ENCODE results near the gene ANKS6. TPM values are rescaled to one million over a fixed set of nuclear protein-coding genes. Genes with fewer than 3 reads are reported as not detected.

Gene ANKS6
- total RNA-seq, 1 donor from 2014 or later, result 16.0 TPM

GRCh38 chr9:98698856-98699255 lies 97.5 kb downstream of the ANKS6 start:
- DNase-seq (ENCODE audit: low spot score), result no peak
- H3F3A ChIP-seq (ENCODE audit: low read depth), result no peaks in the 10 kb centered on the region
- H3K9me3 ChIP-seq (ENCODE audit: low read depth), result no peaks in the 10 kb centered on the region
- no peaks in the 10 kb centered on the region for H3K36me3 ChIP-seq
- Mint-ChIP-seq H3K27ac (no peak overlapping the region), H3K4me1 (peaks cover 5% of the 10 kb centered on the region), H3K36me3 (no peaks in the 10 kb centered on the region), H3K27me3 (ENCODE audit: insufficient read depth, low read depth) (peaks cover 17% of the 10 kb centered on the region), H3K9me3 (no peaks in the 10 kb centered on the region), H3K4me3 (no peak overlapping the region)
- H3K4me1 ChIP-seq, result no peaks in the 10 kb centered on the region
- no peak overlapping the region for H3K9ac ChIP-seq
- no peak overlapping the region for H3K4me3 ChIP-seq
- no peaks in the 10 kb centered on the region for H4K20me1 ChIP-seq (ENCODE audit: low read depth)
- H3K27ac ChIP-seq, result no peak overlapping the region
- H3K27me3 ChIP-seq, result peaks cover 1% of the 10 kb centered on the region
- no peak overlapping the region for H3K4me2 ChIP-seq
- no peak overlapping the region for H2AFZ ChIP-seq (replicated peaks)
- TF ChIP-seq CTCF (IDR thresholded peaks at IDR 0.05), result no peak
- TF ChIP-seq EZH2 (IDR thresholded peaks at IDR 0.05), result no peak
- no peak for TF ChIP-seq EZH2phosphoT487 (IDR thresholded peaks at IDR 0.05)
- H3K79me2 ChIP-seq (ENCODE audit: low read depth), result no peaks in the 10 kb centered on the region

- peaks cover 19% of the 10 kb centered on the region for H3K27me3 Mint-ChIP-seq (ENCODE audit: insufficient read depth, low read depth)
- H3K4me3 Mint-ChIP-seq, result no peak overlapping the region
- H3F3A ChIP-seq (ENCODE audit: low read depth), result no peaks in the 10 kb centered on the region
- no peaks in the 10 kb centered on the region for H3K27me3 ChIP-seq
- H3K36me3 ChIP-seq, result no peaks in the 10 kb centered on the region
- H3K4me1 ChIP-seq, result no peaks in the 10 kb centered on the region
- TF ChIP-seq CTCF (IDR thresholded peaks at IDR 0.05) (no peak), EZH2 (IDR thresholded peaks at IDR 0.05) (no peak), EZH2phosphoT487 (IDR thresholded peaks at IDR 0.05) (no peak)
- H3K4me1 Mint-ChIP-seq, result peaks cover 7% of the 10 kb centered on the region
- no peaks in the 10 kb centered on the region for H3K79me2 ChIP-seq (ENCODE audit: low read depth)
- no peak overlapping the region for H3K27ac Mint-ChIP-seq
- H3K9me3 Mint-ChIP-seq, result no peaks in the 10 kb centered on the region
- no peaks in the 10 kb centered on the region for H4K20me1 ChIP-seq (ENCODE audit: low read depth)
- no peaks in the 10 kb centered on the region for H3K9me3 ChIP-seq (ENCODE audit: low read depth)
- no peak overlapping the region for H3K9ac ChIP-seq
- H3K36me3 Mint-ChIP-seq, result no peaks in the 10 kb centered on the region
- H3K4me3 ChIP-seq, result no peak overlapping the region
- no peak for DNase-seq (ENCODE audit: low spot score)
- H3K4me2 ChIP-seq, result no peak overlapping the region
- no peak overlapping the region for H3K27ac ChIP-seq
- no peak overlapping the region for H2AFZ ChIP-seq (replicated peaks)
Measured at GRCh38 chr9:98694943-98695342, 101.4 kb downstream of the ANKS6 start.

- H3F3A ChIP-seq (ENCODE audit: low read depth), result no peaks in the 10 kb centered on the region
- H3K4me2 ChIP-seq, result no peak overlapping the region
- Mint-ChIP-seq H3K9me3 (no peaks in the 10 kb centered on the region), H3K4me3 (no peak overlapping the region), H3K27ac (no peak overlapping the region), H3K36me3 (no peaks in the 10 kb centered on the region), H3K27me3 (ENCODE audit: insufficient read depth, low read depth) (peaks cover 21% of the 10 kb centered on the region), H3K4me1 (peaks cover 7% of the 10 kb centered on the region)
- DNase-seq (ENCODE audit: low spot score), result no peak
- no peaks in the 10 kb centered on the region for H3K36me3 ChIP-seq
- TF ChIP-seq EZH2phosphoT487 (IDR thresholded peaks at IDR 0.05) (no peak), EZH2 (IDR thresholded peaks at IDR 0.05) (no peak), CTCF (IDR thresholded peaks at IDR 0.05) (no peak)
- no peak overlapping the region for H3K4me3 ChIP-seq
- H3K27ac ChIP-seq, result no peak overlapping the region
- no peaks in the 10 kb centered on the region for H3K27me3 ChIP-seq
- H4K20me1 ChIP-seq (ENCODE audit: low read depth), result no peaks in the 10 kb centered on the region
- no peaks in the 10 kb centered on the region for H3K9me3 ChIP-seq (ENCODE audit: low read depth)
- H2AFZ ChIP-seq (replicated peaks), result no peak overlapping the region
- no peaks in the 10 kb centered on the region for H3K4me1 ChIP-seq
- H3K9ac ChIP-seq, result no peak overlapping the region
- H3K79me2 ChIP-seq (ENCODE audit: low read depth), result no peaks in the 10 kb centered on the region
Measured at GRCh38 chr9:98692392-98692791, 104.0 kb downstream of the ANKS6 start.
